Epidermal melanocyte (primary cell): ENCODE measurements around the gene FIGNL1.
A peak's percentile ranks its signal among the peaks of the same experiment; 100 is the strongest.

ENCODE experiments used
- DNase-seq: peaks from one replicate; pipeline ENCODE4 v3.0.0; 2011; ENCODE audit warnings: low spot score; ENCODE audit not compliant: insufficient read length

The FIGNL1 gene

GRCh38 chr7:50431316-50431715 lies 18.8 kb downstream of the FIGNL1 start:
- no peak for DNase-seq

GRCh38 chr7:50428911-50429310 lies 21.2 kb downstream of the FIGNL1 start:
- no peak for DNase-seq

GRCh38 chr7:50427518-50427917 lies 22.6 kb downstream of the FIGNL1 start:
- no peak for DNase-seq

- no peak for DNase-seq
Measured at GRCh38 chr7:50426280-50427045, 23.7 kb downstream of the FIGNL1 start.

GRCh38 chr7:50425318-50425717 lies 24.8 kb downstream of the FIGNL1 start:
- DNase-seq = no peak

- no peak for DNase-seq
Measured at GRCh38 chr7:50423860-50424259, 26.3 kb downstream of the FIGNL1 start.

- DNase-seq = no peak
Measured at GRCh38 chr7:50422858-50423257, 27.3 kb downstream of the FIGNL1 start.

GRCh38 chr7:50421043-50421442 lies 29.1 kb downstream of the FIGNL1 start:
- DNase-seq = no peak

GRCh38 chr7:50418526-50419290 lies 31.4 kb downstream of the FIGNL1 start:
- no peak for DNase-seq

GRCh38 chr7:50418086-50418515 lies 32.0 kb downstream of the FIGNL1 start:
- DNase-seq = peak; percentile 33

- DNase-seq = no peak
Measured at GRCh38 chr7:50416527-50417182, 33.5 kb downstream of the FIGNL1 start.

- DNase-seq = no peak
Measured at GRCh38 chr7:50415844-50416364, 34.2 kb downstream of the FIGNL1 start.

- DNase-seq = no peak
Measured at GRCh38 chr7:50413561-50413960, 36.6 kb downstream of the FIGNL1 start.

- DNase-seq = no peak
Measured at GRCh38 chr7:50412973-50413372, 37.2 kb downstream of the FIGNL1 start.

- DNase-seq = no peak
Measured at GRCh38 chr7:50411332-50411731, 38.8 kb downstream of the FIGNL1 start.

GRCh38 chr7:50409856-50410745 lies 40.0 kb downstream of the FIGNL1 start:
- no peak for DNase-seq

GRCh38 chr7:50406935-50407334 lies 43.2 kb downstream of the FIGNL1 start:
- no peak for DNase-seq

GRCh38 chr7:50405221-50405620 lies 44.9 kb downstream of the FIGNL1 start:
- no peak for DNase-seq

GRCh38 chr7:50404392-50404791 lies 45.8 kb downstream of the FIGNL1 start:
- DNase-seq = no peak

- DNase-seq = no peak
Measured at GRCh38 chr7:50400114-50400513, 50.0 kb downstream of the FIGNL1 start.

- no peak for DNase-seq
Measured at GRCh38 chr7:50399635-50400034, 50.5 kb downstream of the FIGNL1 start.
